ENCODE results near the gene ZFP28. TPM values are rescaled to one million over a fixed set of nuclear protein-coding genes. Genes with fewer than 3 reads are reported as not detected.

ZFP28 gene
- total and polyA plus RNA-seq, 2 donors (not counting 1 experiment from before 2014, with no cell fraction given) = 7.5 to 14.9 TPM

GRCh38 chr19:56566904-56567273, 28.1 kb downstream of the ZFP28 start:
- DNase-seq (ENCODE audit: low read depth in 2 of 2) = peak in 1 of 2 donors; percentile 44
- Histone ChIP-seq H3K4me3 (replicated peaks in 1 of 4; ENCODE audit: control extremely low read depth in 1 of 4, insufficient read depth in 1 of 4, low read depth in 3 of 4, low read length in 4 of 4) (peak overlapping the region; percentile 91 to 99 (median 96)), H3K9ac (ENCODE audit: insufficient read depth, low read length) (peak overlapping the region; percentile 61), H3K9me3 (ENCODE audit: control insufficient read depth, insufficient read depth, low read depth, low read length) (no peaks in the 10 kb centered on the region), H4K20me1 (ENCODE audit: control insufficient read depth, extremely low read depth, insufficient read depth, low read length) (no peaks in the 10 kb centered on the region), H3K4me2 (ENCODE audit: extremely low read depth, insufficient read depth, low read length) (peak overlapping the region; percentile 90), H3K36me3 (ENCODE audit: control insufficient read depth, insufficient read depth, low read length) (peaks cover 2% of the 10 kb centered on the region), H3K27me3 (ENCODE audit: control insufficient read depth, insufficient read depth, low read length) (no peaks in the 10 kb centered on the region), H3K27ac (ENCODE audit: insufficient read depth, low read length) (peak overlapping the region; percentile 59), H3K4me1 (ENCODE audit: control insufficient read depth, extremely low read depth, insufficient read depth, low read length) (no peaks in the 10 kb centered on the region), H3K79me2 (ENCODE audit: control insufficient read depth, insufficient read depth, low read length) (no peaks in the 10 kb centered on the region), H2AFZ (ENCODE audit: low read length) (peak overlapping the region; percentile 100)
- no peak for TF ChIP-seq EZH2 (IDR thresholded peaks at IDR 0.05; ENCODE audit: low read length, missing control alignments)
- no peak for TF ChIP-seq CTCF (conservative IDR thresholded peaks at IDR 0.05 in 1 of 2, IDR thresholded peaks at IDR 0.05 in 1 of 2; ENCODE audit: low read depth in 1 of 2, low read length in 2 of 2)

DNA sequence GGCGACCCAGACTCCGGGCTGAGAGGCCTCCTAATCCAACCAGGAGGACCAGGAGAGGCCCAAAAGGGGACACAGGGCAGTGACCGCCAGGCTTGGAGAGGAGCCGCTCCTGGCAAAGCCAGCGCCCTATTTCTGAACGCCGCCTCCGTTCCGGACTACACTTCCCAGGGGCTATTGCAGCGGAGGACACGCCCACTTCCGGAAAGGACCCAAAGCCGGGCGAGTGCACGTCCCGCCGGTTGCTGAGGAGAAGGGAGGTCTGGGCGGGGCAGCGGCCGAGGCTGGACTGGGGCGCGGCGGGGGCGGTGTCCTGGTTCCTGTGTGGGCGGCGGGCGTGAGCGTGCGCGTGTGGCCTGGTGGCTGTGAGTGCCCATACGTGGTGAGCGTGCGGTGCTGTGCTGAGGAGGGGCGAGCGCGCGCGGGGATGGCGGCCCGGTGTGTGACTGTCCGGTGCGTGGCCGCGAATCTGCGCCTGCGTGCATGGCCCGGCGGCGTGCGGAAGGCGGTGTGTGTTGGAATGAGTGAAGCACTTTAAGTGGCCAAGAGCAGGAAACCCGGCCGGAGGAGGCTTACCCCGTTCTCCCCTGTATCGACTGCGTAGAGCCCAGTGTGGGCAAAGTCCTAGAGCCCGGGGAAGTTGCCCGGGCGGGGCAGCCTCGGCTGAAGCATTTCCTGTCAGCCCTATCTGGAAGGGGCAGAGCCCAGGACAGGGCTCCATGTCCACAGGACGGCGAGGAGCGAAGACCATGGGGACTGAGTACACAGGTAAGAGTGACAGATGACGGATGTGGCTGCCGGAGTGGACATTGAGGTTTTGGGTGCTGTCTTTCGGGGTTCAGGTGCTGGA, 28.7 kb downstream of the ZFP28 start, which contains the start of gene ZNF470:
TSS of gene ZNF470 (plus strand) at position 195 of the 847 bp plus-strand sequence. CDS start 2,844 bp downstream, outside the sequence.
- H4K20me1 ChIP-seq (ENCODE audit: control insufficient read depth, extremely low read depth, insufficient read depth, low read length) = no peaks in the 10 kb centered on the region
- DNase-seq (ENCODE audit: low read depth in 2 of 2) = peak; percentile 91
- peaks cover 2% of the 10 kb centered on the region for H3K36me3 ChIP-seq (ENCODE audit: control insufficient read depth, insufficient read depth, low read length)
- H3K4me1 ChIP-seq (ENCODE audit: control insufficient read depth, extremely low read depth, insufficient read depth, low read length) = no peaks in the 10 kb centered on the region
- peak within 1 kb of the TSS; percentile 61 for H3K9ac ChIP-seq (ENCODE audit: insufficient read depth, low read length)
- peak within 1 kb of the TSS; percentile 100 for H2AFZ ChIP-seq (ENCODE audit: low read length)
- no peak for TF ChIP-seq EZH2 (IDR thresholded peaks at IDR 0.05; ENCODE audit: low read length, missing control alignments)
- no peaks in the 10 kb centered on the region for H3K79me2 ChIP-seq (ENCODE audit: control insufficient read depth, insufficient read depth, low read length)
- peak within 1 kb of the TSS; percentile 91 to 99 (median 96) for H3K4me3 ChIP-seq (replicated peaks in 1 of 4; ENCODE audit: control extremely low read depth in 1 of 4, insufficient read depth in 1 of 4, low read depth in 3 of 4, low read length in 4 of 4)
- H3K27ac ChIP-seq (ENCODE audit: insufficient read depth, low read length) = peak within 1 kb of the TSS; percentile 59
- no peaks in the 10 kb centered on the region for H3K27me3 ChIP-seq (ENCODE audit: control insufficient read depth, insufficient read depth, low read length)
- no peaks in the 10 kb centered on the region for H3K9me3 ChIP-seq (ENCODE audit: control insufficient read depth, insufficient read depth, low read depth, low read length)
- peak within 1 kb of the TSS; percentile 90 for H3K4me2 ChIP-seq (ENCODE audit: extremely low read depth, insufficient read depth, low read length)

- H3K9me3 ChIP-seq (ENCODE audit: control insufficient read depth, insufficient read depth, low read depth, low read length) = peaks cover 2% of the 10 kb centered on the region
- no peak overlapping the region for H3K4me2 ChIP-seq (ENCODE audit: extremely low read depth, insufficient read depth, low read length)
- no peak for DNase-seq (ENCODE audit: low read depth in 2 of 2)
- H3K4me1 ChIP-seq (ENCODE audit: control insufficient read depth, extremely low read depth, insufficient read depth, low read length) = no peaks in the 10 kb centered on the region
- TF ChIP-seq CTCF (conservative IDR thresholded peaks at IDR 0.05 in 1 of 2, IDR thresholded peaks at IDR 0.05 in 1 of 2; ENCODE audit: low read depth in 1 of 2, low read length in 2 of 2) = no peak
- no peak for TF ChIP-seq EZH2 (IDR thresholded peaks at IDR 0.05; ENCODE audit: low read length, missing control alignments)
- H3K79me2 ChIP-seq (ENCODE audit: control insufficient read depth, insufficient read depth, low read length) = no peaks in the 10 kb centered on the region
- H3K27me3 ChIP-seq (ENCODE audit: control insufficient read depth, insufficient read depth, low read length) = no peaks in the 10 kb centered on the region
- no peak overlapping the region for H3K27ac ChIP-seq (ENCODE audit: insufficient read depth, low read length)
- H3K9ac ChIP-seq (ENCODE audit: insufficient read depth, low read length) = no peak overlapping the region
- no peak overlapping the region for H3K4me3 ChIP-seq (replicated peaks in 1 of 4; ENCODE audit: control extremely low read depth in 1 of 4, insufficient read depth in 1 of 4, low read depth in 3 of 4, low read length in 4 of 4)
- H2AFZ ChIP-seq (ENCODE audit: low read length) = no peak overlapping the region
- peaks cover 2% of the 10 kb centered on the region for H3K36me3 ChIP-seq (ENCODE audit: control insufficient read depth, insufficient read depth, low read length)
- no peaks in the 10 kb centered on the region for H4K20me1 ChIP-seq (ENCODE audit: control insufficient read depth, extremely low read depth, insufficient read depth, low read length)
These were observed 33.8 kb downstream of the ZFP28 start for GRCh38 chr19:56572589-56572988.

Measured in fibroblast of lung (primary cell).